IMR-90 (cell line): ENCODE results near the gene GATA2. TPM values are rescaled to one million over a fixed set of nuclear protein-coding genes. Genes with fewer than 3 reads are reported as not detected.

Experiments
- ATAC-seq: fragments of 200-7000 bp; cut with Tn5 transposase; 2 replicates; pipeline ENCODE4 v1.9.1; 2020; ENCODE audit warnings: low read depth, mild to moderate bottlenecking, moderate library complexity
- BruUV-seq: library from RNA; stranded (reverse); fragments of 400-500 nt; replicated peaks from 2 replicates; lab custom pipeline; 2021; lab: Mats Ljungman, UMichigan
- CTCF ChIA-PET: fragments of 300-600 bp; formaldehyde crosslinking; extraction: SDS; loops from one replicate; lab custom pipeline; 2021; ENCODE audit warnings: antibody characterized with exemption; lab: Yijun Ruan, JAX
- POLR2A ChIA-PET: fragments of 300-600 bp; sonication (Branson Sonifier 250); formaldehyde crosslinking; loops from one replicate; lab custom pipeline; 2022; ENCODE audit warnings: antibody characterized with exemption; ENCODE audit not compliant: unreplicated experiment; lab: Charles Lee
- DNase-seq: peaks from one replicate; pipeline ENCODE4 v3.0.0; 2013
- H2AFZ ChIP-seq: replicated peaks from 2 replicates; pipeline ENCODE3; 2013; ENCODE audit warnings: low read length, mild to moderate bottlenecking; ENCODE audit not compliant: poor library complexity
- H2AK5ac ChIP-seq: 2 replicates; pipeline ENCODE4 v1.6.1; 2013; ENCODE audit warnings: low read depth, low read length, inconsistent platforms
- H2AK9ac ChIP-seq: replicated peaks from 2 replicates; pipeline ENCODE3; 2013; ENCODE audit warnings: mild to moderate bottlenecking, low read depth, low read length, moderate library complexity; ENCODE audit not compliant: poor library complexity
- H2BK120ac ChIP-seq: 2 replicates; pipeline ENCODE4 v1.6.1; 2013; ENCODE audit warnings: low read depth, low read length, inconsistent platforms
- H2BK15ac ChIP-seq: 3 replicates; pipeline ENCODE4 v1.6.1; 2013; ENCODE audit warnings: low read depth, low read length, inconsistent platforms
- H2BK20ac ChIP-seq: 2 replicates; pipeline ENCODE4 v1.6.1; 2013; ENCODE audit warnings: low read depth, mild to moderate bottlenecking, inconsistent platforms, low read length, moderate library complexity
- H2BK5ac ChIP-seq: 2 replicates; pipeline ENCODE4 v1.6.1; 2013; ENCODE audit warnings: mild to moderate bottlenecking, low read depth, low read length, inconsistent platforms; ENCODE audit not compliant: poor library complexity, severe bottlenecking
- H3K14ac ChIP-seq: replicated peaks from 2 replicates; pipeline ENCODE4 v1.6.1; 2013; ENCODE audit warnings: low read depth, low read length, inconsistent platforms
- H3K18ac ChIP-seq: 2 replicates; pipeline ENCODE4 v1.6.1; 2013; ENCODE audit warnings: low read depth, low read length, control low read depth
- H3K23ac ChIP-seq: 2 replicates; pipeline ENCODE4 v1.6.1; 2013; ENCODE audit warnings: low read depth, low read length, inconsistent platforms
- H3K27ac ChIP-seq: 2 replicates; pipeline ENCODE4 v1.5.1; 2013; ENCODE audit warnings: mild to moderate bottlenecking, control low read depth, low read length; ENCODE audit not compliant: insufficient read depth
- H3K27me3 ChIP-seq: 2 replicates; pipeline ENCODE4 v1.6.1; 2013; ENCODE audit warnings: low read length; ENCODE audit not compliant: control insufficient read depth, insufficient read depth
- H3K36me3 ChIP-seq: 2 replicates; pipeline ENCODE4 v1.6.1; 2013; ENCODE audit warnings: low read length, mixed read lengths; ENCODE audit not compliant: control insufficient read depth, insufficient read depth
- H3K4ac ChIP-seq: 2 replicates; pipeline ENCODE4 v1.6.1; 2013; ENCODE audit warnings: low read depth, low read length, inconsistent platforms
- H3K4me1 ChIP-seq: 2 replicates; pipeline ENCODE4 v1.6.1; 2013; ENCODE audit warnings: low read length, mixed read lengths; ENCODE audit not compliant: control insufficient read depth, insufficient read depth
- H3K4me2 ChIP-seq: 2 replicates; pipeline ENCODE4 v1.6.1; 2013; ENCODE audit warnings: low read depth, mild to moderate bottlenecking, control low read depth, low read length, moderate library complexity
- H3K4me3 ChIP-seq: 2 replicates; pipeline ENCODE4 v1.5.1; 2013; ENCODE audit warnings: low read depth, mild to moderate bottlenecking, control low read depth, low read length, moderate library complexity; ENCODE audit not compliant: insufficient read depth
- H3K56ac ChIP-seq: 2 replicates; pipeline ENCODE4 v1.6.1; 2013; ENCODE audit warnings: low read length, inconsistent platforms; ENCODE audit not compliant: insufficient read depth; ENCODE audit errors: extremely low read depth
- H3K79me1 ChIP-seq, 2 experiments: 2 replicates each; pipeline ENCODE4 v1.6.1; 2013; ENCODE audit warnings: low read length in 2 of 2, inconsistent platforms in 1 of 2, low read depth in 1 of 2
- H3K9ac ChIP-seq: 2 replicates; pipeline ENCODE4 v1.6.1; 2013; ENCODE audit warnings: low read depth, low read length, control low read depth
- H3K9me1 ChIP-seq: 2 replicates; pipeline ENCODE4 v1.6.1; 2013; ENCODE audit warnings: low read length, inconsistent platforms; ENCODE audit not compliant: insufficient read depth
- H3K9me3 ChIP-seq: 2 replicates; pipeline ENCODE4 v1.6.1; 2013; ENCODE audit warnings: low read length; ENCODE audit not compliant: control insufficient read depth, insufficient read depth
- H4K20me1 ChIP-seq: 2 replicates; pipeline ENCODE4 v1.6.1; 2013; ENCODE audit warnings: low read length, inconsistent platforms; ENCODE audit not compliant: insufficient read depth
- H4K5ac ChIP-seq: 2 replicates; pipeline ENCODE4 v1.6.1; 2013; ENCODE audit warnings: mild to moderate bottlenecking, low read depth, low read length, control low read depth
- H4K8ac ChIP-seq, 2 experiments: 2 replicates each; pipeline ENCODE4 v1.6.1; 2013; ENCODE audit warnings: low read depth in 2 of 2, low read length in 2 of 2, control low read depth in 1 of 2, inconsistent platforms in 1 of 2
- H4K91ac ChIP-seq: 2 replicates; pipeline ENCODE4 v1.6.1; 2013; ENCODE audit warnings: low read depth, low read length, inconsistent platforms; ENCODE audit not compliant: insufficient read depth
- CEBPB ChIP-seq: IDR thresholded peaks from 2 replicates; pipeline ENCODE4 v1.6.1; 2012; ENCODE audit warnings: low read depth, low read length, improper control_type of control experiment
- CHD1 ChIP-seq: IDR thresholded peaks from 2 replicates; pipeline ENCODE4 v1.6.1; 2012; ENCODE audit warnings: low read depth, low read length, improper control_type of control experiment
- CTCF ChIP-seq: conservative IDR thresholded peaks from 2 replicates; pipeline ENCODE4 v1.5.1; 2012; ENCODE audit warnings: mild to moderate bottlenecking, low read depth, low read length, improper control_type of control experiment
- MAFK ChIP-seq: IDR thresholded peaks from 2 replicates; pipeline ENCODE4 v1.6.1; 2012; ENCODE audit warnings: low read depth, low read length, improper control_type of control experiment
- MAZ ChIP-seq: IDR thresholded peaks from 2 replicates; pipeline ENCODE4 v1.6.1; 2012; ENCODE audit warnings: low read depth, mild to moderate bottlenecking, low read length, improper control_type of control experiment, moderate library complexity, borderline replicate concordance
- MXI1 ChIP-seq: IDR thresholded peaks from 2 replicates; pipeline ENCODE4 v1.6.1; 2012; ENCODE audit warnings: low read depth, mild to moderate bottlenecking, low read length, moderate library complexity, borderline replicate concordance
- NFE2L2 ChIP-seq: fragments of 150-350 bp; IDR thresholded peaks from 2 replicates; pipeline ENCODE4 v1.6.1; 2016; ENCODE audit warnings: low read depth, mild to moderate bottlenecking, low read length
- RFX5 ChIP-seq: IDR thresholded peaks from 2 replicates; pipeline ENCODE4 v1.8.0; 2012; ENCODE audit warnings: low read depth, mild to moderate bottlenecking, low read length, moderate library complexity
- SMC3 ChIP-seq: fragments of 150-350 bp; IDR thresholded peaks from 2 replicates; pipeline ENCODE4 v1.6.1; 2016; ENCODE audit warnings: low read depth, mild to moderate bottlenecking, antibody characterized with exemption, low read length, moderate library complexity
- USF2 ChIP-seq: fragments of 150-350 bp; IDR thresholded peaks from 2 replicates; pipeline ENCODE4 v1.6.1; 2017; ENCODE audit warnings: mild to moderate bottlenecking, antibody characterized with exemption, low read length, low read depth
- WGBS, 2 experiments: methylation state at CpG; one replicate each; pipeline versions ENCODE4 v1.1.5 to v1.1.7; 2013; ENCODE audit warnings: missing lambda C conversion rate in 2 of 2; ENCODE audit not compliant: insufficient read length in 1 of 2; ENCODE audit errors: extremely low coverage in 2 of 2; 5-methylcytosine and 5-hydroxymethylcytosine counted together
- dilution Hi-C: fragments of 300-500 bp; cut with HindIII; formaldehyde crosslinking; loops from one replicate; pipeline ENCODE4 v1.14.3; 2018; ENCODE audit warnings: low sequenced_read_pairs; ENCODE audit not compliant: unreplicated experiment
- in situ Hi-C: fragments of 300-500 bp; cut with MboI; formaldehyde crosslinking; loops from 3 replicates; pipeline ENCODE4 v1.14.3; 2019; ENCODE audit warnings: low sequenced_read_pairs, inconsistent platforms, mixed read lengths
- intact Hi-C: fragments of 100-400 bp; cut with micrococcal nuclease; formaldehyde crosslinking; loops from 2 replicates; pipeline ENCODE4 v1.10.0; 2022
- polyA plus RNA-seq, 3 experiments: library from polyadenylated mRNA; depleted of rRNA; stranded (reverse); fragments of >200 nt; gene quantifications; 2 replicates each; pipeline ENCODE4 v1.2.3, GENCODE V29; 2012; ENCODE audit warnings: low replicate concordance in 1 of 3
- total RNA-seq: library from RNA; depleted of rRNA; stranded (reverse); fragments of >200 nt; gene quantifications from 2 replicates; pipeline ENCODE4 v1.2.3, GENCODE V29; 2012
- TF ChIP-seq, protein P1 (sequence below): fragments of 150-350 bp; IDR thresholded peaks from 2 replicates; pipeline ENCODE4 v1.6.1; 2016; ENCODE audit warnings: low read depth, mild to moderate bottlenecking, low read length, moderate library complexity, borderline replicate concordance

The GATA2 gene
- total and polyA plus RNA-seq, 2 of the 4 experiments (the other 2 are of a cell fraction): 2.2 to 13.5 TPM

- Histone ChIP-seq H2AK5ac (no peak overlapping the region), H3K4me2 (no peak overlapping the region), H3K4me1 (peaks cover 5% of the 10 kb centered on the region), H3K56ac (no peak overlapping the region), H3K27ac (no peak overlapping the region), H3K9me1 (0 out of 2 replicates have a peak, but pooled peaks cover 4% of the 10 kb centered on the region), H2AK9ac (no peak overlapping the region), H3K36me3 (no peaks in the 10 kb centered on the region), H3K18ac (no peak overlapping the region), H4K91ac (no peak overlapping the region), H2BK15ac (no peak overlapping the region), H2BK20ac (no peak overlapping the region), H3K4ac (no peak overlapping the region), H3K14ac (no peak overlapping the region), H2BK5ac (no peak overlapping the region), H3K27me3 (peaks cover 61% of the 10 kb centered on the region), H2AFZ (no peak overlapping the region), H4K5ac (no peak overlapping the region), H3K9me3 (no peaks in the 10 kb centered on the region), H3K23ac (no peak overlapping the region), H4K20me1 (peaks cover 16% of the 10 kb centered on the region), H2BK120ac (no peak overlapping the region), H3K4me3 (no peak overlapping the region), H3K9ac (no peak overlapping the region), H4K8ac (no peak overlapping the region), H3K79me1 (peaks cover 3 to 10% of the 10 kb centered on the region in 2 experiments; a peak in 2 of 4 replicates)
- TF ChIP-seq CEBPB (no peak), MAZ (no peak), USF2 (no peak), NFE2L2 (no peak), MXI1 (no peak), MAFK (no peak), CTCF (no peak), CHD1 (no peak), RFX5 (no peak), SMC3 (no peak)
- TF ChIP-seq, protein P1, sequence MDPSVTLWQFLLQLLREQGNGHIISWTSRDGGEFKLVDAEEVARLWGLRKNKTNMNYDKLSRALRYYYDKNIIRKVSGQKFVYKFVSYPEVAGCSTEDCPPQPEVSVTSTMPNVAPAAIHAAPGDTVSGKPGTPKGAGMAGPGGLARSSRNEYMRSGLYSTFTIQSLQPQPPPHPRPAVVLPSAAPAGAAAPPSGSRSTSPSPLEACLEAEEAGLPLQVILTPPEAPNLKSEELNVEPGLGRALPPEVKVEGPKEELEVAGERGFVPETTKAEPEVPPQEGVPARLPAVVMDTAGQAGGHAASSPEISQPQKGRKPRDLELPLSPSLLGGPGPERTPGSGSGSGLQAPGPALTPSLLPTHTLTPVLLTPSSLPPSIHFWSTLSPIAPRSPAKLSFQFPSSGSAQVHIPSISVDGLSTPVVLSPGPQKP: no peak
- in situ Hi-C loops (no loop called here), intact Hi-C loops (no loop called here), dilution Hi-C loops (no loop called here)
- DNase-seq (no peak), ATAC-seq (no peak)
- ChIA-PET CTCF (no interaction called here), POLR2A (no interaction called here)
- WGBS, 2 experiments: 83% methylated on average over 1 of the region's 2 CpGs; no CpG with 5 or more reads in 1 of the 2 experiments
- no TSS peak for BruUV-seq
These were observed 1.3 kb upstream of the GATA2 start for GRCh38 chr3:128494367-128494650.
